ENCODE measurements around the gene PTPRM.

GRCh38 chr18:7696780-7697179 lies 129.7 kb downstream of the PTPRM start:
- TF ChIP-seq CTCF (IDR thresholded peaks at IDR 0.05) (no peak), POLR2A (IDR thresholded peaks at IDR 0.05) (no peak)
